Ovary (tissue), 9 donors: ENCODE data around the gene HMX2. TPM values are rescaled to one million over a fixed set of nuclear protein-coding genes. Genes with fewer than 3 reads are reported as not detected.
A peak's percentile ranks its signal among the peaks of the same experiment; 100 is the strongest.

ENCODE experiments used
- DNase-seq, 5 donors: peaks; one replicate each; pipeline ENCODE4 v3.0.0-alpha.2; 2019 to 2020
- H3K27ac ChIP-seq, 2 donors: fragments of 200-600 bp; one replicate each; pipeline versions ENCODE4 v1.5.1 to v1.8.0; 2019 to 2022
- H3K27me3 ChIP-seq: fragments of 200-600 bp; one replicate; pipeline ENCODE4 v1.8.0; 2022
- H3K36me3 ChIP-seq: fragments of 200-600 bp; sonication (generic); one replicate; pipeline ENCODE4 v1.5.1; 2019
- H3K4me1 ChIP-seq: one replicate; pipeline ENCODE4 v1.8.1; 2013; ENCODE audit warnings: mild to moderate bottlenecking, moderate library complexity; ENCODE audit not compliant: insufficient read depth
- H3K4me3 ChIP-seq: fragments of 200-600 bp; sonication (generic); one replicate; pipeline ENCODE4 v1.5.1; 2017
- H3K9me3 ChIP-seq, 2 donors: fragments of 200-600 bp in 1 of 2; sonication (generic) in 1 of 2; one replicate each; pipeline versions ENCODE4 v1.5.1 to v1.8.1; 2013 to 2019; ENCODE audit warnings: mild to moderate bottlenecking in 1 of 2, moderate library complexity in 1 of 2
- CTCF ChIP-seq, 3 donors: fragments of 450-650 bp in 2 of 3; fragments of 200-600 bp in 1 of 3; IDR thresholded peaks; one replicate each; pipeline versions ENCODE4 v1.5.1 to v1.8.0; 2016 to 2022; ENCODE audit warnings: antibody characterized with exemption in 3 of 3, mild to moderate bottlenecking in 1 of 3
- EP300 ChIP-seq: sonication (generic); formaldehyde crosslinking; IDR thresholded peaks from one replicate; pipeline ENCODE4 v1.6.1; 2017; ENCODE audit warnings: antibody characterized with exemption
- POLR2A ChIP-seq: fragments of 450-650 bp; IDR thresholded peaks from one replicate; pipeline ENCODE4 v1.6.1; 2017; ENCODE audit warnings: antibody characterized with exemption, mild to moderate bottlenecking, moderate library complexity
- WGBS, 3 donors: extraction: QIAGEN DNeasy Blood & Tissue Kit in 1 of 3; methylation state at CpG; one replicate each; pipeline versions ENCODE4 v1.1.5 to v1.1.7; 2013 to 2017; 5-methylcytosine and 5-hydroxymethylcytosine counted together
- intact Hi-C, 4 donors: fragments of 100-400 bp; cut with DNase I; formaldehyde crosslinking; loops; one replicate each; pipeline versions ENCODE4 v1.11.0 to v1.15.1; 2022 to 2023
- polyA plus RNA-seq, 2 donors: library from polyadenylated mRNA; stranded (reverse); fragments of 200-250 nt in 1 of 2; fragments of 350-450 nt in 1 of 2; fragmentation: Illumina TruSeq in 1 of 2; extraction: RNeasy Lipid Tissue Mini Kit (QIAGEN cat#74804) in 1 of 2; gene quantifications; one replicate each; pipeline ENCODE4 v1.2.3, GENCODE V29; 2013 to 2014
- total RNA-seq, 7 donors: library from RNA; depleted of rRNA in 2 of 7; stranded (reverse); fragments of >200 nt in 2 of 7; fragmentation: NEBNext Ultra II Directional in 3 of 7; extraction: Animal tissue kit (Norgen Biotek cat#: 25700) in 3 of 7; gene quantifications; one replicate each; pipeline versions ENCODE4 v1.1.0 to v1.2.4, GENCODE V29; 2016 to 2023
- donor health status: DM: no; HTN: no; CAD: no; lungs with moderate emphysema.
- donor health status: DM: no; HTN: no; CAD: no.
- donor health status: Bipolar disorder and iron deficiency.
- donor health status: DM: yes; HTN: yes; CAD: no.
- donor health status: DM: no; HTN: no; CAD: no.
- donor health status: DM: yes; HTN: yes; CAD: no.

HMX2 gene
- total and polyA plus RNA-seq, 9 donors, result not detected

GRCh38 chr10:123134343-123134914 is 13.5 kb upstream of the HMX2 start:
- 3 to 4% (median 4%) methylated on average over 37 to 42 of the region's 42 CpGs for WGBS, 3 donors
- no peak for DNase-seq
- H3K27ac ChIP-seq, result no peak overlapping the region
- intact Hi-C loops, result loop anchor here in 3 of 4 donors (5.0 to 10.0 kb wide), 3 partner anchors 420 to 830 kb away; no protein-coding TSS in a partner anchor
- H3K4me1 ChIP-seq, result peaks cover 15% of the 10 kb centered on the region
- peaks cover 14% of the 10 kb centered on the region for H3K27me3 ChIP-seq
- no peaks in the 10 kb centered on the region for H3K9me3 ChIP-seq
- TF ChIP-seq POLR2A, result no peak
- no peak for TF ChIP-seq CTCF (IDR thresholded peaks at IDR 0.05)
- no peak for TF ChIP-seq EP300
- H3K4me3 ChIP-seq, result no peak overlapping the region
- H3K36me3 ChIP-seq, result no peaks in the 10 kb centered on the region

- Histone ChIP-seq H3K4me1 (peaks cover 15% of the 10 kb centered on the region), H3K27me3 (peaks cover 16% of the 10 kb centered on the region), H3K9me3 (no peaks in the 10 kb centered on the region), H3K27ac (no peak overlapping the region), H3K36me3 (no peaks in the 10 kb centered on the region), H3K4me3 (no peak overlapping the region)
- intact Hi-C loops, result loop anchor here in 3 of 4 donors (5.0 to 10.0 kb wide), 3 partner anchors 420 to 830 kb away; no protein-coding TSS in a partner anchor
- DNase-seq, result no peak
- TF ChIP-seq POLR2A (no peak), EP300 (no peak), CTCF (IDR thresholded peaks at IDR 0.05) (no peak)
- WGBS, 3 donors, result 1 to 3% (median 2%) methylated on average over 16 to 45 of the region's 46 CpGs
Observed at GRCh38 chr10:123134915-123135414, 13.0 kb upstream of the HMX2 start.

GRCh38 chr10:123135415-123136141 is 12.4 kb upstream of the HMX2 start, which contains the start of gene HMX3:
Gene HMX3 (plus strand): TSS chr10:123135970. CDS start chr10:123136051, 81 bp downstream.
- WGBS, 3 donors, result 1% methylated on average over 60 to 76 of the region's 76 CpGs
- intact Hi-C loops, result loop anchor here in 2 of 4 donors (10.0 kb wide), 2 partner anchors 419 to 829 kb away; no protein-coding TSS in a partner anchor

More at GRCh38 chr10:123135415-123136141, 12.4 kb upstream of the HMX2 start, which contains the start of gene HMX3:
- peaks cover 15% of the 10 kb centered on the region for H3K4me1 ChIP-seq
- H3K4me3 ChIP-seq, result peak within 1 kb of the TSS; percentile 20
- no peaks in the 10 kb centered on the region for H3K36me3 ChIP-seq
- no peak within 1 kb of the TSS for H3K27ac ChIP-seq
- H3K9me3 ChIP-seq, result no peaks in the 10 kb centered on the region
- no peak for DNase-seq
- no peak for TF ChIP-seq CTCF (IDR thresholded peaks at IDR 0.05)
- TF ChIP-seq POLR2A, result no peak
- no peak for TF ChIP-seq EP300
- H3K27me3 ChIP-seq, result peaks cover 18% of the 10 kb centered on the region
